CD4-positive, CD25-positive, alpha-beta regulatory T cell (primary cell): ENCODE results near the gene FIZ1. TPM values are rescaled to one million over a fixed set of nuclear protein-coding genes. Genes with fewer than 3 reads are reported as not detected.
A peak's percentile ranks its signal among the peaks of the same experiment; 100 is the strongest.
"Not testable (repeated sequence)": the region's sequence is repeated elsewhere in the genome, so short reads cannot be mapped to it uniquely, and the experiment has no call there.

ENCODE experiments used
- ATAC-seq, 2 donors: fragments of 150-1000 bp; cut with Tn5 transposase; one replicate each; pipeline ENCODE4 v1.10.0; 2021; ENCODE audit warnings: low read depth in 2 of 2, moderate number of reproducible peaks in 2 of 2, moderate library complexity in 1 of 2
- DNase-seq, 3 donors: peaks; one replicate each; pipeline versions ENCODE4 v3.0.0 to v3.0.0-alpha.2; 2012 to 2022; ENCODE audit warnings: mixed read lengths in 1 of 3
- H3K27ac ChIP-seq: one replicate; pipeline ENCODE4 v1.7.0; 2013; ENCODE audit warnings: mild to moderate bottlenecking, low read length; ENCODE audit not compliant: insufficient read depth, poor library complexity, severe bottlenecking
- H3K27me3 ChIP-seq: one replicate; pipeline ENCODE4 v1.7.0; 2013; ENCODE audit warnings: low read length; ENCODE audit not compliant: control insufficient read depth, insufficient read depth
- H3K36me3 ChIP-seq: one replicate; pipeline ENCODE4 v1.7.0; 2013; ENCODE audit warnings: mild to moderate bottlenecking, low read length, moderate library complexity; ENCODE audit not compliant: control insufficient read depth, insufficient read depth
- H3K4me1 ChIP-seq: 2 replicates; pipeline ENCODE4 v1.7.0; 2013; ENCODE audit warnings: mild to moderate bottlenecking, low read length; ENCODE audit not compliant: insufficient read depth, control insufficient read depth, poor library complexity, severe bottlenecking
- H3K4me3 ChIP-seq: one replicate; pipeline ENCODE4 v1.7.0; 2013; ENCODE audit warnings: low read depth, mild to moderate bottlenecking, low read length, moderate library complexity
- H3K9me3 ChIP-seq, 2 experiments: 1 replicate in 1 of 2; 2 replicates in 1 of 2; pipeline ENCODE4 v1.7.0; 2013; ENCODE audit warnings: low read length in 2 of 2, mild to moderate bottlenecking in 1 of 2, moderate library complexity in 1 of 2; ENCODE audit not compliant: control insufficient read depth in 2 of 2
- H3K27ac Mint-ChIP-seq, 3 donors: one replicate each; pipeline ENCODE4 v1.8.0; 2020 to 2022; ENCODE audit warnings: mild to moderate bottlenecking in 3 of 3, mixed read lengths in 3 of 3, moderate library complexity in 2 of 3
- H3K27me3 Mint-ChIP-seq: one replicate; pipeline ENCODE4 v1.8.0; 2022; ENCODE audit warnings: mild to moderate bottlenecking, mixed read lengths
- H3K36me3 Mint-ChIP-seq: one replicate; pipeline ENCODE4 v1.8.0; 2020; ENCODE audit warnings: mixed read lengths
- H3K4me1 Mint-ChIP-seq, 4 donors: one replicate each; pipeline ENCODE4 v1.8.0; 2020 to 2022; ENCODE audit warnings: mixed read lengths in 4 of 4, mild to moderate bottlenecking in 1 of 4
- H3K4me3 Mint-ChIP-seq, 4 donors: one replicate each; pipeline ENCODE4 v1.8.0; 2020 to 2022; ENCODE audit warnings: mild to moderate bottlenecking in 4 of 4, mixed read lengths in 4 of 4, moderate library complexity in 3 of 4
- H3K9me3 Mint-ChIP-seq, 7 donors: one replicate each; pipeline ENCODE4 v1.8.0; 2020 to 2022; ENCODE audit warnings: mixed read lengths in 7 of 7, mild to moderate bottlenecking in 3 of 7, moderate library complexity in 2 of 7
- polyA plus RNA-seq, 4 donors: library from polyadenylated mRNA; unstranded; fragments of 300-500 nt; fragmentation: Illumina TruSeq; gene quantifications; one replicate each; pipeline ENCODE4 v1.2.3, GENCODE V29; 2021
- total RNA-seq: library from RNA; stranded (reverse); gene quantifications from one replicate; pipeline ENCODE4 v1.2.3, GENCODE V29; 2022

Gene FIZ1
- total and polyA plus RNA-seq, 5 donors from 2014 or later = 1.3 to 13.0 (median 1.6) TPM

GRCh38 chr19:55588738-55589137, 10.6 kb downstream of the FIZ1 start:
- no peak for ATAC-seq
- Histone ChIP-seq H3K27ac (no peak overlapping the region), H3K4me3 (no peak overlapping the region), H3K27me3 (no peaks in the 10 kb centered on the region), H3K36me3 (no peaks in the 10 kb centered on the region), H3K4me1 (peaks cover 25% of the 10 kb centered on the region), H3K9me3 (no peaks in the 10 kb centered on the region)
- Mint-ChIP-seq H3K36me3 (peaks cover 9% of the 10 kb centered on the region), H3K27me3 (peaks cover 20% of the 10 kb centered on the region), H3K9me3 (no peaks in the 10 kb centered on the region), H3K4me3 (no peak overlapping the region), H3K27ac (no peak overlapping the region), H3K4me1 (peaks cover 5 to 23% (median 8%) of the 10 kb centered on the region in 4 donors)
- DNase-seq = no peak

GRCh38 chr19:55586976-55587668, 12.2 kb downstream of the FIZ1 start:
- Histone ChIP-seq H3K4me3 (peak overlapping the region; percentile 66), H3K36me3 (no peaks in the 10 kb centered on the region), H3K27me3 (no peaks in the 10 kb centered on the region), H3K4me1 (peaks cover 25% of the 10 kb centered on the region), H3K27ac (no peak overlapping the region), H3K9me3 (no peaks in the 10 kb centered on the region)
- peak overlapping the region; percentile 83 to 94 (median 86) for H3K4me3 Mint-ChIP-seq
- peaks cover 6% of the 10 kb centered on the region for H3K36me3 Mint-ChIP-seq
- no peaks in the 10 kb centered on the region for H3K9me3 Mint-ChIP-seq
- H3K27me3 Mint-ChIP-seq = peaks cover 20% of the 10 kb centered on the region
- H3K4me1 Mint-ChIP-seq = peaks cover 5 to 24% (median 9%) of the 10 kb centered on the region in 4 donors
- peak; percentile 85 to 90 (median 85) for DNase-seq
- peak overlapping the region in 2 of 3 donors; percentile 80 to 86 for H3K27ac Mint-ChIP-seq
- peak; percentile 96 for ATAC-seq

GRCh38 chr19:55585658-55586339, 13.5 kb downstream of the FIZ1 start:
- Mint-ChIP-seq H3K36me3 (no peaks in the 10 kb centered on the region), H3K4me3 (peak overlapping the region in 3 of 4 donors; percentile 46 to 84 (median 67)), H3K27ac (peak overlapping the region in 2 of 3 donors; percentile 67 to 86), H3K4me1 (peaks cover 11 to 38% (median 19%) of the 10 kb centered on the region in 4 donors), H3K27me3 (peaks cover 20% of the 10 kb centered on the region), H3K9me3 (no peaks in the 10 kb centered on the region)
- Histone ChIP-seq H3K27ac (no peak overlapping the region), H3K9me3 (no peaks in the 10 kb centered on the region), H3K27me3 (no peaks in the 10 kb centered on the region), H3K36me3 (no peaks in the 10 kb centered on the region), H3K4me3 (no peak overlapping the region), H3K4me1 (peaks cover 32% of the 10 kb centered on the region)
- DNase-seq (peak in 1 of 3 donors; percentile 40), ATAC-seq (no peak)

GRCh38 chr19:55584871-55585270, 14.4 kb downstream of the FIZ1 start:
- Histone ChIP-seq H3K9me3 (no peaks in the 10 kb centered on the region), H3K36me3 (no peaks in the 10 kb centered on the region), H3K4me1 (peaks cover 36% of the 10 kb centered on the region), H3K27ac (no peak overlapping the region), H3K27me3 (no peaks in the 10 kb centered on the region), H3K4me3 (no peak overlapping the region)
- peaks cover under 1% of the 10 kb centered on the region for H3K36me3 Mint-ChIP-seq
- H3K4me1 Mint-ChIP-seq = peaks cover 13 to 43% (median 22%) of the 10 kb centered on the region in 4 donors
- peaks cover 20% of the 10 kb centered on the region for H3K27me3 Mint-ChIP-seq
- ATAC-seq (no peak), DNase-seq (no peak)
- no peaks in the 10 kb centered on the region for H3K9me3 Mint-ChIP-seq
- H3K27ac Mint-ChIP-seq = peak overlapping the region in 1 of 3 donors; percentile 3
- peak overlapping the region in 2 of 4 donors; percentile 46 to 56 for H3K4me3 Mint-ChIP-seq

- not testable (repeated sequence) for H3K4me3 Mint-ChIP-seq, DNase-seq, ATAC-seq, H3K36me3 ChIP-seq, H3K27ac ChIP-seq, H3K36me3 Mint-ChIP-seq, H3K9me3 ChIP-seq, H3K27me3 ChIP-seq, H3K4me3 ChIP-seq, H3K27ac Mint-ChIP-seq, H3K9me3 Mint-ChIP-seq
- Mint-ChIP-seq H3K4me1 (peaks cover 16 to 47% (median 26%) of the 10 kb centered on the region in 4 donors), H3K27me3 (peaks cover 20% of the 10 kb centered on the region)
- H3K4me1 ChIP-seq = peaks cover 37% of the 10 kb centered on the region
Measured at GRCh38 chr19:55583897-55584296, 15.4 kb downstream of the FIZ1 start.

- H3K9me3 Mint-ChIP-seq, ATAC-seq, H3K36me3 Mint-ChIP-seq, DNase-seq, H3K27ac ChIP-seq, H3K27me3 ChIP-seq, H3K9me3 ChIP-seq, H3K36me3 ChIP-seq: not testable (repeated sequence)
- H3K4me3 Mint-ChIP-seq = peak overlapping the region in 3 of 4 donors; percentile 56 to 91 (median 85)
- H3K27me3 Mint-ChIP-seq = peaks cover 17% of the 10 kb centered on the region
- peak overlapping the region in 1 of 3 donors; percentile 26 for H3K27ac Mint-ChIP-seq
- peaks cover 16 to 45% (median 23%) of the 10 kb centered on the region in 4 donors for H3K4me1 Mint-ChIP-seq
- H3K4me1 ChIP-seq = peaks cover 30% of the 10 kb centered on the region
- H3K4me3 ChIP-seq = peak overlapping the region; percentile 75
Measured at GRCh38 chr19:55582284-55582683, 17.0 kb downstream of the FIZ1 start.

- no peaks in the 10 kb centered on the region for H3K27me3 ChIP-seq
- H3K27ac ChIP-seq = no peak overlapping the region
- peaks cover 17% of the 10 kb centered on the region for H3K27me3 Mint-ChIP-seq
- no peak for DNase-seq
- no peaks in the 10 kb centered on the region for H3K9me3 ChIP-seq
- no peak for ATAC-seq
- peaks cover 25% of the 10 kb centered on the region for H3K4me1 ChIP-seq
- no peaks in the 10 kb centered on the region for H3K36me3 ChIP-seq
- peak overlapping the region; percentile 56 to 91 (median 72) for H3K4me3 Mint-ChIP-seq
- H3K4me1 Mint-ChIP-seq = peaks cover 16 to 40% (median 20%) of the 10 kb centered on the region in 4 donors
- H3K4me3 ChIP-seq = peak overlapping the region; percentile 75
- peaks cover 11% of the 10 kb centered on the region for H3K36me3 Mint-ChIP-seq
- peaks cover 0 to 1% (median 0%) of the 10 kb centered on the region in 7 donors for H3K9me3 Mint-ChIP-seq
- peak overlapping the region in 1 of 3 donors; percentile 26 for H3K27ac Mint-ChIP-seq
Measured at GRCh38 chr19:55581823-55582223, 17.5 kb downstream of the FIZ1 start.
